ENCODE measurements around the gene EMP3. TPM values are rescaled to one million over a fixed set of nuclear protein-coding genes. Genes with fewer than 3 reads are reported as not detected.

The EMP3 gene
- total and polyA plus RNA-seq, 2 of the 4 experiments (the other 2 are of a cell fraction) = 147 to 632 TPM

DNA sequence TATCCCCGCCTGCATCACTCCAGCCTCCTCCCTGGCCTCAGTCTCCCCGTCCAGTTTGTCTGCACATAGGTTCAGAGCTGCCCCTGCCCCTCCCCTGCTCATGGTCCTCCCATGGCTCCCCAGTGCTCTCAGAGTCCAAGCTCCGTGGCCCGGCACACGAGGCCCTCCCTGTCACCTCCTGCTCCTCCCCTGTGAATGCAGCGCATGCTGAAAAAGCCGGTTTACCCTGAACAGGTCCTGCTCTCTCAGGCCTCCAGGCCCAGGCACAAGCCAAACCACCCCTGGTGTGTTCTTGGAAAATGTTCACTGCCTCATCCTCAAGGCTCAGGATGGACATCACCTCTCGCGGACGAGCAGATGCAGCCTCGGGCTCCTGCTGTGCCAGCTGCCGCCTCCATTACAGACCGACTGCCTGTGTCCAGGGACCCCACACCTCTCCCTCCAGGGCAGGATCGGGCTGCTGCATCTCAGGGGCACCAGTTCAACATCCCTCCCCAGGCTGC, 13.0 kb downstream of the EMP3 start:
- Histone ChIP-seq H2AFZ (replicated peaks; ENCODE audit: low read length, poor library complexity) (no peak overlapping the region), H4K91ac (ENCODE audit: insufficient read depth, low read depth, low read length) (no peak overlapping the region), H3K4me3 (ENCODE audit: insufficient read depth, low read depth, low read length) (no peak overlapping the region), H2AK5ac (ENCODE audit: low read depth, low read length) (no peak overlapping the region), H3K56ac (ENCODE audit: extremely low read depth, insufficient read depth, low read length) (no peak overlapping the region), H3K4me1 (ENCODE audit: control insufficient read depth, insufficient read depth, low read length) (peaks cover 4% of the 10 kb centered on the region), H3K23ac (ENCODE audit: low read depth, low read length) (no peak overlapping the region), H3K4ac (ENCODE audit: low read depth, low read length) (no peak overlapping the region), H3K9me3 (ENCODE audit: control insufficient read depth, insufficient read depth, low read length) (no peaks in the 10 kb centered on the region), H4K20me1 (ENCODE audit: insufficient read depth, low read length) (no peaks in the 10 kb centered on the region), H3K14ac (replicated peaks; ENCODE audit: low read depth, low read length) (no peak overlapping the region), H3K4me2 (ENCODE audit: low read depth, low read length) (no peak overlapping the region), H3K27ac (ENCODE audit: insufficient read depth, low read length) (no peak overlapping the region), H3K9ac (ENCODE audit: low read depth, low read length) (no peak overlapping the region), H3K18ac (ENCODE audit: low read depth, low read length) (no peak overlapping the region), H2BK5ac (ENCODE audit: low read depth, low read length, poor library complexity, severe bottlenecking) (no peak overlapping the region), H3K79me1 (ENCODE audit: low read depth in 1 of 2, low read length in 2 of 2) (no peaks in the 10 kb centered on the region), H4K8ac (ENCODE audit: low read depth in 2 of 2, low read length in 2 of 2) (no peak overlapping the region), H2BK15ac (ENCODE audit: low read depth, low read length) (no peak overlapping the region), H3K9me1 (ENCODE audit: insufficient read depth, low read length) (peaks cover 7% of the 10 kb centered on the region), H3K27me3 (ENCODE audit: control insufficient read depth, insufficient read depth, low read length) (no peaks in the 10 kb centered on the region), H2BK120ac (ENCODE audit: low read depth, low read length) (no peak overlapping the region), H3K36me3 (ENCODE audit: control insufficient read depth, insufficient read depth, low read length) (no peaks in the 10 kb centered on the region), H4K5ac (ENCODE audit: low read depth, low read length) (no peak overlapping the region), H2BK20ac (ENCODE audit: low read depth, low read length) (no peak overlapping the region), H2AK9ac (replicated peaks; ENCODE audit: low read depth, low read length, poor library complexity) (no peak overlapping the region)
- ATAC-seq (ENCODE audit: low read depth) = no peak
- intact Hi-C loops (cut with micrococcal nuclease) (no loop called here), dilution Hi-C loops (cut with HindIII; ENCODE audit: low sequenced_read_pairs, unreplicated experiment) (no loop called here), in situ Hi-C loops (cut with MboI; ENCODE audit: low sequenced_read_pairs) (no loop called here)
- 91% methylated on average over 10 of the region's 14 CpGs; no CpG with 5 or more reads in 1 of the 2 experiments for WGBS, 2 experiments (ENCODE audit: extremely low coverage in 2 of 2, insufficient read length in 1 of 2)
- no TSS peak for BruUV-seq (replicated peaks)
- ChIA-PET CTCF (no interaction called here), POLR2A (ENCODE audit: unreplicated experiment) (no interaction called here)
- DNase-seq = no peak
- TF ChIP-seq, protein P1, sequence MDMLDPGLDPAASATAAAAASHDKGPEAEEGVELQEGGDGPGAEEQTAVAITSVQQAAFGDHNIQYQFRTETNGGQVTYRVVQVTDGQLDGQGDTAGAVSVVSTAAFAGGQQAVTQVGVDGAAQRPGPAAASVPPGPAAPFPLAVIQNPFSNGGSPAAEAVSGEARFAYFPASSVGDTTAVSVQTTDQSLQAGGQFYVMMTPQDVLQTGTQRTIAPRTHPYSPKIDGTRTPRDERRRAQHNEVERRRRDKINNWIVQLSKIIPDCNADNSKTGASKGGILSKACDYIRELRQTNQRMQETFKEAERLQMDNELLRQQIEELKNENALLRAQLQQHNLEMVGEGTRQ (IDR thresholded peaks at IDR 0.05; ENCODE audit: low read depth, low read length) = no peak
- TF ChIP-seq MXI1 (IDR thresholded peaks at IDR 0.05; ENCODE audit: borderline replicate concordance, low read depth, low read length) (no peak), FOS (IDR thresholded peaks at IDR 0.05; ENCODE audit: low read depth, low read length) (no peak), CHD1 (IDR thresholded peaks at IDR 0.05; ENCODE audit: low read depth, low read length) (no peak), MAZ (IDR thresholded peaks at IDR 0.05; ENCODE audit: borderline replicate concordance, low read depth, low read length) (no peak), RAD21 (IDR thresholded peaks at IDR 0.05; ENCODE audit: low read length) (no peak)
- TF ChIP-seq, protein P2, sequence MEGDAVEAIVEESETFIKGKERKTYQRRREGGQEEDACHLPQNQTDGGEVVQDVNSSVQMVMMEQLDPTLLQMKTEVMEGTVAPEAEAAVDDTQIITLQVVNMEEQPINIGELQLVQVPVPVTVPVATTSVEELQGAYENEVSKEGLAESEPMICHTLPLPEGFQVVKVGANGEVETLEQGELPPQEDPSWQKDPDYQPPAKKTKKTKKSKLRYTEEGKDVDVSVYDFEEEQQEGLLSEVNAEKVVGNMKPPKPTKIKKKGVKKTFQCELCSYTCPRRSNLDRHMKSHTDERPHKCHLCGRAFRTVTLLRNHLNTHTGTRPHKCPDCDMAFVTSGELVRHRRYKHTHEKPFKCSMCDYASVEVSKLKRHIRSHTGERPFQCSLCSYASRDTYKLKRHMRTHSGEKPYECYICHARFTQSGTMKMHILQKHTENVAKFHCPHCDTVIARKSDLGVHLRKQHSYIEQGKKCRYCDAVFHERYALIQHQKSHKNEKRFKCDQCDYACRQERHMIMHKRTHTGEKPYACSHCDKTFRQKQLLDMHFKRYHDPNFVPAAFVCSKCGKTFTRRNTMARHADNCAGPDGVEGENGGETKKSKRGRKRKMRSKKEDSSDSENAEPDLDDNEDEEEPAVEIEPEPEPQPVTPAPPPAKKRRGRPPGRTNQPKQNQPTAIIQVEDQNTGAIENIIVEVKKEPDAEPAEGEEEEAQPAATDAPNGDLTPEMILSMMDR (conservative IDR thresholded peaks at IDR 0.05; ENCODE audit: low read depth, low read length) = no peak

Data from IMR-90 (cell line).